CD1c-positive myeloid dendritic cell (primary cell): Measurements from ENCODE around the gene FAM50A.
"Not testable (repeated sequence)": the region's sequence is repeated elsewhere in the genome, so short reads cannot be mapped to it uniquely, and the experiment has no call there.

Experiments
- DNase-seq: peaks from one replicate; pipeline ENCODE4 v3.0.0-alpha.2; 2016; ENCODE audit errors: extremely low spot score

The FAM50A gene, protein sequence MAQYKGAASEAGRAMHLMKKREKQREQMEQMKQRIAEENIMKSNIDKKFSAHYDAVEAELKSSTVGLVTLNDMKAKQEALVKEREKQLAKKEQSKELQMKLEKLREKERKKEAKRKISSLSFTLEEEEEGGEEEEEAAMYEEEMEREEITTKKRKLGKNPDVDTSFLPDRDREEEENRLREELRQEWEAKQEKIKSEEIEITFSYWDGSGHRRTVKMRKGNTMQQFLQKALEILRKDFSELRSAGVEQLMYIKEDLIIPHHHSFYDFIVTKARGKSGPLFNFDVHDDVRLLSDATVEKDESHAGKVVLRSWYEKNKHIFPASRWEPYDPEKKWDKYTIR

DNA sequence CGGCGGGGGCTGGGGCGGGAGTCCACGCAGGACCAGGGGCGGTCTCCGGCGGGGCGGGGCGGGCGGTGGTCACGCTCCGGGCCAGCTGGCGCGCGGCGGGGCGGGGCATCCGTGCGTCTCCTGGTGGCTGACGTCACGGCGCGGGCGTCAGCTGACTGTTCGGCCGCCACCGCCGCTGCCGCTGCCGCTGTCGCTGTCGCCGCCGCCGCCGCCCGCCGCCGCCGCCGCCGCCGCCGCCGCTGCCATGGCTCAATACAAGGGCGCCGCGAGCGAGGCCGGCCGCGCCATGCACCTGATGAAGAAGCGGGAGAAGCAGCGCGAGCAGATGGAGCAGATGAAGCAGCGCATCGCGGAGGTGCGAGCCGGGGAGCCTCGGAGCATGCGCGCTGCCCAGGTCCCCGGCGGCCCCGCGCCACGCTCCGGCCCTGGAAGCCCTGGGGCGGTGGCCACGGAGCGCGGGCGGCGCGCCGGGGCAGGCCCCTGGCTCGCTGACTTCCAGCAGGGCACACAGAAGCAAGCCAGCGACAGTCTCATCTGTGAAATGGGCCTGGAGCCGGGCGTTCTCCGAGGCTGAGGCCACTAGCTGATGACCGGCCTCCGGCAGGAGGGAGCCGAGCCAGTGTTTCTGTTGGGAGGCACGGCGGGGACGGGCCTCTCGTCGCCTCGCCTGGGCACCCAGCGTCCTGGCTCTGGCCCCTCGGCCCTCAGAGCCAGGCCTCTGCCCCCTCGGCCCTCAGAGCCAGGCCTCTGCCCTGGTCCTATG lies at the start of gene FAM50A:
TSS of gene FAM50A (plus strand) at position 150 of the 763 bp plus-strand sequence. CDS start at position 245, 95 bp downstream.
- peak; percentile 81 for DNase-seq

DNA sequence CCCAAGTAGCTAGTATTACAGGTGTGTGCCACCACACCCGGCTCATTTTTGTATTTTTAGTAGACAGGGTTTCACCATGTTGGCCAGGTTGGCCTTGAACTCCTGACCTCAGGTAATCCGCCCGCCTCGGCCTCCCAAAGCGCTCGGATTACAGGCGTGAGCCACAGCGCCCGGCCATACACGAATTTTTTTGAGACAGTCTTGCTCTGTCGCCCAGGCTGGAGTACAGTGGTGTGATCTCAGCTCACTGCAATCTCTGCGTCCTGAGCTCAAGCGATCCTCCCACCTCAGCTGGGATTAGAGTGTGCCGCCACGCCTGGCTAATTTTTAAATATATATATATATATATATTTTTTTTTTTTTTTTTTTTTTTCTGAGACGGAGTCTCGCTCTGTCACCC lies 47.6 kb upstream of the FAM50A start:
- not testable (repeated sequence) for DNase-seq

DNA sequence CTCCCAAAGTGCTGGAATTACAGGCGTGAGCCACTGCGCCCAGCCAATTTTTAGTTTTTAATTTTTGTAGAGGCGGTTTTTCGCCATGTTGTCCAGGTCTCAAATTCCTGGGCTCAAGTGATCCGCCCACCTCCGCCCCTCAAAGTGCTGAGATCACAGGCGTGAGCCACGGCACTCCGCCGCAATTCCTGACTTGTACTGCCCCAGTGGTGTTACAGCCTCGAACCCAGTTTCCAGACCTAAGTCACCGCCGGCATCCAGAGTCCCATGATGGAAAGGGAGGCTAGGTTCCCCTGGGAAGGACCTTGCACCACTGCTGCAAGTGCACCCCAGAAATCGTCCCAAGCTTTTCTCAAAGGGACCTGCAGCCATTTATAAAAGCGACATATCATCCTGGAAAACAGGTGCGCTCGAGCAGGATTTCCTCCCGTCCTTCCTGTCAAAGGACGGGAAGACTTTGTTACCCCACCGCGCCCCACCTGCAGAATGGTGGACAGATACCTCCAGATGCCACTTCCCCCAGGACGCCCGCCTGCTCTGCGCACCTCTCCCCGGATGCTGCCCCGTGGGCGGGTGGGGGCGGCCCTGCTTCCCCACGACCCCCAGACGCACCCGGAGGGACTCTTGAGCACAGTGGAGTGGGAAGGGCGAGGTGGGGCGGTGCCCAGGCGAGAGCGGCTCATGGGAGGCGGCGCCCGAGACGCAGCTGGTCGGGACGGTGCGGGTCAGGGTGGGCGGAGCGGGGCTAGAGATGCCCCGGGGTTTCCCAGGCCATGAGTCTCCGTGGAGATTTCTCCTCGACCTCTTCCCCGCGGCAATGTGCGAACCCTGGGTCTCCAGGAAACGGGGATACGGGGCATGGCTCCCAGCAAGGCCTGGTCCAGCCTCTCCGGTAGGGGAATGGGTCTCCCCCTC lies 46.7 kb upstream of the FAM50A start:
- peak; percentile 64 for DNase-seq

DNA sequence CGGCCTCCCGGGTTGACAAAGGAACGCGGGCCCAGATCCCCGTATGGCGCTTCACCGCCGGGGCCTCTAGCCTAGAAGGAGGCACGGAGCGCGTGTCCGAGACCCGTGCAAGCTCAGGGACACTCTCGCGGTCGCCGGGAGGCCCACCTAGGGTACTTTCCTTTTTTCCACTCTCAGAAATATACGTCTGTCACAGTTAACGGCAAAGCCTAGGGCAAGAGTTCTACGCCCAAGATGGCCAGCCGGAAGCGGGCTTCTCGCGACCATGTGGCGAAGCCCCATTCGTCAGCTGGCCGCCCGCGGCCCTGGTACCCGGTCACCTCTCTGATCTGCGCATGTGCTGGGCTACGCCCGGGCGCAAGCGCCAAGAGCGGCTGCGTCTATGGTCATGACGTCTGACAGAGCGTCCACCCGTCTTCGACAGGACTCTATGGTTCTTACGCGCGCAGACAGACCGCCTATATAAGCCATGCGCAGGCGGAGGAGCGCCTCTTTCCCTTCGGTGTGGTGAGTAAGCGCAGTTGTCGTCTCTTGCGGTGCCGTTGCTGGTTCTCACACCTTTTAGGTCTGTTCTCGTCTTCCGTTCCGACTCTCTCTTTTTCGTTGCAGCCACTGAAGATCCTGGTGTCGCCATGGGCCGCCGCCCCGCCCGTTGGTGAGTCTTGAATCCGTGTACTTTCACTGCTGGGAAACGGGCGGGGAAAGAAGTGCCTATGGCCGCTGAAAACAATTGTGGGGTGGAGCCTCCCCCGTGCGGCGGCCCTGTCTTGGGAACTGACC lies 45.9 kb upstream of the FAM50A start, which contains the start of gene RPL10:
TSS of gene RPL10 (plus strand) at position 490 of the 780 bp plus-strand sequence. CDS start at position 633, 143 bp downstream.
- DNase-seq, result peak; percentile 95

DNA sequence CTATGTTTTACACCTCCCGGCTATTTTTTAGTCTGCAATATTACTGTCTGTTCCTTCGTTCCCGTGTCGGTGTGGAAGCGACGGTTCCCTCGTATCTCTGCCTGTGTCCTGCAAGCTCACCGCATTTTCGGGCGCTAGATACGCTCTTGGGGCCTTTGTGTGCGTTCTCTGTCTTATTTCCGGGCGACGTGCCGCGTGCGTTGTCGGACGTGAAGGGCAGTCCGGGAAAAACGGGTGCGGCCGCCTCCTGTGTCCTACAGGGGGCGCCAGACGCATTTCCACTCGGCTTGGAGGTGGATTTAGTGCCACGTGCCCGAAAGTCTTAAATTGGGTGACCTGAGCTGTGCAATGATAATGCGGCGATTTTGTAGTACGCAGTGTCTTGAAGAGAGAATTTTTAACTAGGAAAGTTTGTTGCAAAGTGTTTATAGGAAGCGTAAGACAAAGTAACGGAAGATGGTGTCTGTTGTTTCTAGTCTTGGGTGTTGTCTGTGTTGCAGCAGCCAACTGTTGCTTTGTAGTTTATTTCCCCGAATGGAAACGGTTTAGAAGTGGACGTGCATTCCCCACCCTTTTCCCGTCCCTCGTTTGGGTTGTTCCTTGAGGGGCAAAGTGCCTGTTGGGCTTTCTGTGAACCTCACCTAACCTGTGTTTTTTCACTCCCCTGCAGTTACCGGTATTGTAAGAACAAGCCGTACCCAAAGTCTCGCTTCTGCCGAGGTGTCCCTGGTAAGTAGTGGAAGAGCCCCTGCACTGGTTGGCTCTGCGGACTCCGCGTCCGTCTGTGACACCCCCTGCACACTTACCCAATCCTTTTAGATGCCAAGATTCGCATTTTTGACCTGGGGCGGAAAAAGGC lies 45.0 kb upstream of the FAM50A start:
- peak; percentile 85 for DNase-seq

DNA sequence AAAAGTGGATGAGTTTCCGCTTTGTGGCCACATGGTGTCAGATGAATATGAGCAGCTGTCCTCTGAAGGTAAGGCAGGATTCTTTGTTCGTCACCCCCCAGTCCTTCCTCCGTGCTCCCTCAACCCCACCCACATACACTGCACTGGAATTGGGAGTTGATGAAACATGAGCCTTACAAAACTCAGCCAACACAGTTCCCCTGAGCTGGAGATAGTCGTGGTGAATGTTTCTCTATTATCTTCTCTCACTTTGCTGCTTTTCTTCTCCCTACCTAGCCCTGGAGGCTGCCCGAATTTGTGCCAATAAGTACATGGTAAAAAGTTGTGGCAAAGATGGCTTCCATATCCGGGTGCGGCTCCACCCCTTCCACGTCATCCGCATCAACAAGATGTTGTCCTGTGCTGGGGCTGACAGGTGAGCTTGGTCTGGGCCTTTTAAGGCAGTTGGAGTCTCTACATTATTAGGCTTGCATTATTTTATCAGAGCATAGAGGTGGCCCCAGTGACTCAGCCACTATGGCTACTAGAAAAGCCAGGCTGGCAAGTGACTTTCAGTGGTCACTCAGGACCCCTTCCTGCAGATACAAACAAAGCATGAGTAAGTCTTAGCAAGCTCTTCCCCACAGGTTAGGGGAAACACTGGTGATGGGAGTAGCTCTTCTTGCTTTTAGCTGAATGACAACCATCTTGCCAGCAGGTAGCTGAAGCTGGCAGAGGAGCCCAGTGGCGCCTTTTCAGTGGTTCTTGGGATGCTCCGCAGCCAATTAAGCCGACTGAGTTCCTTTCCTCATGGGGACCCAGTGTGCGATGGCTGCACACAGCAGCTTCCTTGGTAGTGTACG lies 44.2 kb upstream of the FAM50A start:
- DNase-seq, result no peak

DNA sequence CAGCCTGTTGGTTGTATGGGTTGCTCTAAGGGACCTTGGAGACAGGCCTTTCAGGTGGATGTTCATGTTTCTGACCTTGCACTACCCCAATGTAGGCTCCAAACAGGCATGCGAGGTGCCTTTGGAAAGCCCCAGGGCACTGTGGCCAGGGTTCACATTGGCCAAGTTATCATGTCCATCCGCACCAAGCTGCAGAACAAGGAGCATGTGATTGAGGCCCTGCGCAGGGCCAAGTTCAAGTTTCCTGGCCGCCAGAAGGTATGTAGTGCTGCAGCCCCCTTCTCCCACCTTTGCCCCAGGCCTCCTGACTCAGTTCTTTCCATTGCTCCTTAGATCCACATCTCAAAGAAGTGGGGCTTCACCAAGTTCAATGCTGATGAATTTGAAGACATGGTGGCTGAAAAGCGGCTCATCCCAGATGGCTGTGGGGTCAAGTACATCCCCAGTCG lies 43.5 kb upstream of the FAM50A start:
- DNase-seq, result not testable (repeated sequence)

DNA sequence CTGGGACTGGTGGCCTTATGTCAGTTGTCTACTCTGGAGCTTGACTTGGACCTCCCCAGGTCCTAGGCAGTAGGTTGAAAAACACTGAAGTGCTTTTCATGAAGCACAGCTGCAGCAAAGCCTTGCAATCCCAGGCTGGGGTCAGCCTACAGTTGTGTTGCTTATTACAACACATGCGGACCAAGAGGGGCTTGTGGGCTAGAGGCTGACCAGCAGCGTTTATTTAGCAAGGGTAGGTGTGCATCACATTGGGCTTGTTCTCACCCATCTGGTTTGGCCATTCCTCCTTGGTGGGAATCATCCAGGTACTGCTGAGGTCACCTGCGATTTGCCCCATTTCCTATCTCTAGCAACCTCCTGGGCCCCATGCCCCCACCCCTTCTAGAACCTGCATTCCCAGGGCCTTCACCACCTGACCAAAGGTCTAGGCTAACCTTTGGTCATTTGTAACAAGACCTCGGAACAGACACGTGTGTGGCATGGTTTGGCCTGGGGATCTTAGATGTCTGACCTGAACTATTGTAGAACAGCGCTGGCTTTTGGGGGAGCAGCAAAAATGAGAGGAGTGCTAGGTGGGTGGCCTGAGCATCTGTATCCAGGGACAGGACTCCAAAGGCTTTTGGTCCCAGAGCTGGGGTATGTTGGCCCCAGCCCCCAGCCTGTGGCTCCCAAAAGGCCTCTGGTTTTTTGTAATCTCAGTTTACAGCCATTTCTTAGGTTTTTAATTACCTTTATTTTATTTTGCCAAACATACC lies 42.7 kb upstream of the FAM50A start:
- peak; percentile 6 for DNase-seq

DNA sequence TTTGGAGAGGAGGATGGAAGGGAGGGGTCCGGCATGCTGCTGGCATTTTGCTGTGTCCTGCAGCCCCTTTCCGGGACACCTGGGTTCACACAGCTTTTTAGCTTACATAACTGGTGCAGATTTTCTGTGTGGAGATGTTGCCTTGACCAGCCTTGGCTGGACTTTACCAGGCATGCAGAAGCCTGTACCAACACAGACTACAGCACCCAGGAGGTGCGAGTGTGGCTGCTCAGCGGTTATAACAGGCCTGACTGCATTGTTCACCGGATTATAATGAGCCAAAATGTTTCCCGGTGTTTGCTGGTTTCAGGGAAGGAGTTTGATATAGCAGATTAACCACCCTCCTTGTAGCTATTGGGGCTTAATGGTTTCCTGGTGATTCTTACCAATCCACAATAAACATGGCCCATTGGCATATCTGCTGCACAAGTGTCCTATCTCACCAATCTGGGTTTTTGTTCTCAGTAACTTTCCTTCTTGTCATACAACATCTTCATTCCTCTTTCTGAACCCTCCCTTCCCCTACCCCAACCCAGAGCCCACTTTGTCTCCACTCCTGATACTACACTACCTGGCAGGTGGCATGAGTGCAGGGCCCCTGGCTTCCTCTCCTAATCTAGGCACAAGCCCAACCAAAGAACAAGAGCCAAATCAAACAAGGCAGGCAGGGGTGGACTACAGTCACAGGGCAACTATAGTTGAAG lies 41.9 kb upstream of the FAM50A start:
- DNase-seq, result no peak

DNA sequence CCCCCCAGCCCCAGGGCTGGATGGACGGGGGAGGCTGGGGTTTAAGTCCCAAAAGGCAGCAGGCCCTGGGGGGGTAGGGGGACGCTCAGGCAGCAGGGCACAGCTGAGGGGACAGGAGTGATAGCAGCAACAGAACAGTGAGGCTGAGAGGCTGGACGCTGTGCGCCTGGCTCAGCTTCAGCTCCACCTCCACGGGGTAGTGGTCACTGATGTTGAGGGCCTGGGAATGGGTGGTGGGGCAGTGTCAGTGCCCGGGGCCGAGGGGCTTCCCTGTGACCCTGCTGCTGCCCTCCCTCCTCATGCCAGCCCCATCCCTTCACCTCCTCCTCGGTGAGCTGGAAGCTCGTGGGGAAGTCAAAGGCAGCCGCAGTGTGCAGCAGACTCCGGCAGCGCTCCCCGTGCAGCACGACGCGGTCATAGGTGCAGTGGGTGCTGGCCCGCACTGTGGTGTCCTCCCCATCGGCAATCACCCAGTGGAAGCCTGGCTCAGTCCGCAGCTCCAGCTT lies 41.3 kb upstream of the FAM50A start:
- no peak for DNase-seq

DNA sequence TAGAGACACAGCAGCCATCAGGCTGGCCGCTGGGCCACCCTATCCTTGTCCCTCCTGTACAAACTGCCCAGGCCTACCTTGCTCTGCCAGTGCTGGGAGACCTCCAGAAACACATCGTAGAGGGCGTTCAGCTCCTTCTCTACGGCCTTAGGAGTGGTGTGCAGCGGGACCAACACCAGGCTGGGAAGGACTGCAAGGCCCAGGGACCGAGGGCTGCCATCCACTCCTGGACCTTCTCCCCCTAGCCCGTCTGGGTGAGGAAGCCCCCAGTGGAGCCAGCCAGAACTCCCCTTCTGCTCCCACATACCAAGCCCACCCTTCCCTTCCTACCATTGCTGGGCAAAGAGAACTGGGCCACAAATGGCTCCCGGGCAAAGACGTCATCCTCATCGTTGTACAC lies 40.7 kb upstream of the FAM50A start:
- no peak for DNase-seq

DNA sequence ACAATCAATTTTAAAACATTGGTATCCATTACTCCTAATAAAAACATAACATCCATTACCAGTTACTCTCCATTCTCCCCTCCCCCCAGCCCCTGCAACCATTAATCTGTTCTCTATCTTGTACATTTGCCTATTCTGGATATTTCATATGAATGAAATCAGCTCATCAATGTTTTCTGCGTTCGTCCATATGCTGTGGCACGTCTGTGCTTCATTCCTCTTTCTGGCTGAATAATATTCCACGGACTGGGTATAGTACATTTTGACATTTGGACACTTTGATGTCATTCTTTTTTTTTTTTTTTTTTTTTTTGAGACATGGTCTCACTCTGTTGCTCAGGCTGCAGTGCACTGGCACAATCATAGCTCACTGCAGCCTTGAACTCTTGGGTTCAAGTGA lies 40.1 kb upstream of the FAM50A start:
- DNase-seq, result no peak

DNA sequence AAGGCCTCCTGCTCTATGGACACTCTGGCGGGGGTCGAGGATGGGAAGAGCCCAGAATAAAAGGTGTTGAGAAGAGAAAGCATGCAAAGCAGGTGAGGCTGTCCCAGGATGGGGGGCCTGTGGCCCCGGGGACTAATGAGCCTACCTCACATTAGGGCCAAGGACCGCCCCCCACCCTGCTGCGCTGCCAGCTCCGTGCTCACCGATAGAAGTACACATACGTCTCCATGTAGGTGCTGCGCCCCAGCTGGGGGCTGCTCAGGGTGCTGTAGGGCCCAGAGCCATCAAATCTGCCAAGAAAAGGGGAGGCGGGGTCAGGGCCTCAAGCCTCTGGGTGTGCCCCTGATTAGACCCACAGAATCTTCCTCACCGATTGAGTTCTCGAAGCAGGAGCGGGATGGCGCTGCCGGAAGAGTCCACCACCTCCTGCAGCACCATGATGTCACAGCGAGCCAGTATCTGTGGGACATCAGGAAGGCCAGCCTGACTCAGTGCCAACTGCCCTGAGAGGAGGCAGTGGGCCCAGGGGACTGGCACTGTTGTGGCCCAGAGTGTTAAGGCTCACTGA lies 39.2 kb upstream of the FAM50A start:
- DNase-seq, result no peak

DNA sequence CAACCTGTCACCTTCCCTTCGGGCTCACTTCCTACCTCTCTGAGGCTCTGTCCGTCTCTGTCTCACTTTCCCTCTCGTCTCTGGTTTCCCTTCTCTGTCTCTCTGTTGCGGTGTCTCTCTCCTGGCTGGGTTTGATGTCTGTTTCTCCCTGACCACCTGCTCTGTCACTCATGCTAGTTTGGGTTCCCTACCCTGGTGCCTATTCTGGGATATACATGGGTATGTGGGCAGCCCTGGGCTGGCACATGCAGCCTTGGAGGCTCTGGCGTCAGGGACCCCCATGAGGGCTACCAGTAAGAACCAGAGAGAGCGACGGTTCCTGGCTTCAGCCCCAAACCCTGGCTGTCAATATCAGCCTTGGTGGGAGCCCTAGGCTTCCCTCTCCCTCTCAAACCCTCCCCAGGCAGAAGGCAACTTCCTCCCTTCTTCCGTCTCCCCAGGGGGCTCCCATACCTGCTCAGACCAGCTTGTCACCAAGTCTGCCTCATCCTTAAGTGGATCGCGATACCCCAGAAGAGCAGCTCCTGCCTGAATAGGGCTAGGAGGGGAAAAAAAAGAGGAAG lies 35.2 kb upstream of the FAM50A start:
- DNase-seq, result no peak

DNA sequence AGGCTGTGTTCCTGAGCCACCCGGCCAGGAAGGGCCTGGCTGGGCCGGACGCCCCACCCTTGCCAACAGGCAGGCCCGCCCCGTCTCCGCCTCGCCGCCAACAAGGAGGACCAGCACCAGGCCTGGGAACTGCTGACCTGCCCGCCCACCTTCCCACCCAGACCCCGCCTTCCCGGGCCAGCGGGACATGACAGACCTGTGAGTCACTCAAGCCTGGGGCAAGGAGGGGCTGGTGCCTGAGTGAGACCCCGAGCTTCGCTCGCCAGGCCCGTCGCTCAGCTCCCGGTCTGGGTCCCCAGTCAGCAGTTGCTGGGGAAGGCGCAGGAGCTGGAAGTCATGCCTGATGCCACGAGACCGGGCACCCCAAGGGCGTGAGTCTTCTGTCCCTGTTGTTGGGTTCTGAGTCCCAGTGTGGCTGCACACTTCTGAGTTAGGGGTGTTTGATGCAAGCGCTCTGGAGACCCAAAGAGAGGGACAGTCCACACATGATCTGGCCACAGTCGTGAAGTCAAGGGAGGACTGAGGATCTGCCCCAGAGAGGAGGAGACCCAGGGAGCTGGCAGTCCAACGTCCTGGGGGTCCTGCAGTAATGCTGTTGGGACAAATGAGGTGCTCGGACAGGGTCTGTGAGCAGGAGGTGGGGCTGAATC lies 34.6 kb upstream of the FAM50A start, which contains the start of gene DNASE1L1:
TSS of gene DNASE1L1 (minus strand) at position 33 of the 650 bp plus-strand sequence. CDS start 3,686 bp downstream, outside the sequence.
- peak; percentile 87 for DNase-seq

DNA sequence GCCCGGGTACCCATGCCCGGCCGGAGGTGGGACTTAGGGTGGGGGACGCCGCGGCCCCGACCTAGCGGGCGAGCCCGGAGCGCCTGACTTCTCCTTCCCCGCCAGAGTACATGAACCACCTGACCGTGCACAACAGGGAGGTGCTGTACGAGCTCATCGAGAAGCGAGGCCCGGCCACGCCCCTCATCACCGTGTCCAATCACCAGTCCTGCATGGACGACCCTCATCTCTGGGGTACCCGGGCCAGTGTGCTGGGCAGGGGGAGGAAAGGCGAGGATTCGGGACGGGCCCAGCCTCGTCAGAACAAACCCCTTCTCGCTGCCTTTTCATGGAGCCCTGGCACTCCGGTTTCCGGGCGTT lies 32.0 kb upstream of the FAM50A start:
- DNase-seq, result peak; percentile 47
